HepG2 (cell line): ENCODE measurements around the gene CDKL2. TPM values are rescaled to one million over a fixed set of nuclear protein-coding genes. Genes with fewer than 3 reads are reported as not detected.
A peak's percentile ranks its signal among the peaks of the same experiment; 100 is the strongest.

ENCODE experiments used
- AGO2 ChIP-seq: fragments of 200-400 bp; formaldehyde crosslinking; optimal IDR thresholded peaks from 2 replicates; pipeline ENCODE3; 2017; ENCODE audit warnings: mild to moderate bottlenecking, low read depth, low read length, moderate library complexity
- ARNT2 ChIP-seq: sonication (generic); formaldehyde crosslinking; IDR thresholded peaks from 2 replicates; pipeline ENCODE4 v1.8.0; 2022; ENCODE audit warnings: mild to moderate bottlenecking, low read depth, missing genetic modification reagents, moderate library complexity
- CCDC6 ChIP-seq: sonication (generic); formaldehyde crosslinking; IDR thresholded peaks from 2 replicates; pipeline ENCODE4 v1.8.1; 2022; ENCODE audit warnings: mild to moderate bottlenecking, missing genetic modification reagents, moderate library complexity
- HNRNPLL ChIP-seq: fragments of 200-400 bp; formaldehyde crosslinking; IDR thresholded peaks from 2 replicates; pipeline ENCODE4 v1.6.1; 2017; ENCODE audit warnings: mild to moderate bottlenecking, low read depth, low read length; ENCODE audit not compliant: poor library complexity, severe bottlenecking
- KDM6A ChIP-seq: IDR thresholded peaks from 2 replicates; pipeline ENCODE4 v1.6.1; 2016; ENCODE audit warnings: low read depth
- MZF1 ChIP-seq: sonication (generic); formaldehyde crosslinking; IDR thresholded peaks from 2 replicates; pipeline ENCODE4 v1.8.1; 2023; ENCODE audit warnings: mild to moderate bottlenecking, missing genetic modification reagents, borderline replicate concordance
- NONO ChIP-seq, 2 experiments: fragments of 450-650 bp in 1 of 2; sonication (generic) in 1 of 2; formaldehyde crosslinking in 1 of 2; IDR thresholded peaks in 1 of 2; conservative IDR thresholded peaks in 1 of 2; 2 replicates each; pipeline versions ENCODE4 v1.6.1 to v1.8.0; 2017 to 2022; ENCODE audit warnings: mild to moderate bottlenecking in 1 of 2, missing genetic modification reagents in 1 of 2, moderate library complexity in 1 of 2
- PHF5A ChIP-seq: IDR thresholded peaks from one replicate; pipeline ENCODE4 v1.6.1; 2018; ENCODE audit warnings: low read depth, missing genetic modification reagents; ENCODE audit not compliant: unreplicated experiment
- PRMT3 ChIP-seq: sonication (generic); formaldehyde crosslinking; IDR thresholded peaks from 2 replicates; pipeline ENCODE4 v1.8.1; 2022; ENCODE audit warnings: low read depth, mild to moderate bottlenecking, moderate library complexity, missing genetic modification reagents, borderline replicate concordance
- SALL1 ChIP-seq: sonication (generic); formaldehyde crosslinking; IDR thresholded peaks from 2 replicates; pipeline ENCODE4 v1.8.0; 2022; ENCODE audit warnings: mild to moderate bottlenecking, missing genetic modification reagents
- SRSF1 ChIP-seq: fragments of 200-400 bp; formaldehyde crosslinking; optimal IDR thresholded peaks from 2 replicates; pipeline ENCODE3; 2017; ENCODE audit warnings: mild to moderate bottlenecking, low read depth, low read length, moderate library complexity
- YY1 ChIP-seq: IDR thresholded peaks from 2 replicates; pipeline ENCODE4 v1.6.1; 2011; ENCODE audit warnings: low read length, low read depth, moderate library complexity, mild to moderate bottlenecking; ENCODE audit not compliant: insufficient read depth, insufficient replicate concordance
- ZBTB1 ChIP-seq: sonication (generic); formaldehyde crosslinking; IDR thresholded peaks from 2 replicates; pipeline ENCODE4 v1.4.0; 2020; ENCODE audit warnings: missing genetic modification reagents, borderline replicate concordance
- ZNF10 ChIP-seq: sonication (generic); formaldehyde crosslinking; IDR thresholded peaks from 2 replicates; pipeline ENCODE4 v1.4.0; 2020; ENCODE audit warnings: mild to moderate bottlenecking, low read depth, missing genetic modification reagents, borderline replicate concordance
- ZNF20 ChIP-seq: sonication (generic); formaldehyde crosslinking; IDR thresholded peaks from 2 replicates; pipeline ENCODE4 v1.4.0; 2020; ENCODE audit warnings: mild to moderate bottlenecking, moderate library complexity, missing genetic modification reagents
- ZNF24 ChIP-seq: fragments of 450-650 bp; IDR thresholded peaks from 2 replicates; pipeline ENCODE4 v1.6.1; 2017; ENCODE audit warnings: antibody characterized with exemption, mild to moderate bottlenecking
- ZNF350 ChIP-seq: sonication (generic); formaldehyde crosslinking; IDR thresholded peaks from 2 replicates; pipeline ENCODE4 v1.4.0; 2020; ENCODE audit warnings: mild to moderate bottlenecking, low read depth, missing genetic modification reagents, borderline replicate concordance
- ZNF431 ChIP-seq: sonication (generic); formaldehyde crosslinking; IDR thresholded peaks from 2 replicates; pipeline ENCODE4 v1.9.0; 2022; ENCODE audit warnings: missing genetic modification reagents, low read depth, mild to moderate bottlenecking, borderline replicate concordance
- ZNF446 ChIP-seq: sonication (generic); formaldehyde crosslinking; IDR thresholded peaks from 2 replicates; pipeline ENCODE4 v1.5.0; 2020; ENCODE audit warnings: mild to moderate bottlenecking, missing genetic modification reagents
- ZNF558 ChIP-seq: sonication (generic); formaldehyde crosslinking; IDR thresholded peaks from 2 replicates; pipeline ENCODE4 v1.9.0; 2022; ENCODE audit warnings: mild to moderate bottlenecking, missing genetic modification reagents, borderline replicate concordance
- ZNF564 ChIP-seq: sonication (generic); formaldehyde crosslinking; IDR thresholded peaks from 2 replicates; pipeline ENCODE4 v1.8.1; 2023; ENCODE audit warnings: mild to moderate bottlenecking, missing genetic modification reagents
- ZNF572 ChIP-seq: sonication (generic); formaldehyde crosslinking; IDR thresholded peaks from 2 replicates; pipeline ENCODE4 v1.5.1; 2020; ENCODE audit warnings: mild to moderate bottlenecking, missing genetic modification reagents
- ZNF607 ChIP-seq: sonication (generic); formaldehyde crosslinking; IDR thresholded peaks from 2 replicates; pipeline ENCODE4 v1.5.1; 2020; ENCODE audit warnings: missing genetic modification reagents, mild to moderate bottlenecking, borderline replicate concordance
- ZNF780A ChIP-seq: sonication (generic); formaldehyde crosslinking; IDR thresholded peaks from 2 replicates; pipeline ENCODE4 v1.8.0; 2022; ENCODE audit warnings: mild to moderate bottlenecking, missing genetic modification reagents, moderate library complexity
- ZNF839 ChIP-seq: sonication (generic); formaldehyde crosslinking; IDR thresholded peaks from 2 replicates; pipeline ENCODE4 v1.4.0; 2020; ENCODE audit warnings: missing genetic modification reagents, mild to moderate bottlenecking, borderline replicate concordance
- ZSCAN20 ChIP-seq: sonication (generic); formaldehyde crosslinking; IDR thresholded peaks from 2 replicates; pipeline ENCODE4 v1.4.0; 2020; ENCODE audit warnings: missing genetic modification reagents, mild to moderate bottlenecking, borderline replicate concordance
- polyA plus RNA-seq, 8 experiments: library from polyadenylated mRNA; depleted of rRNA in 3 of 8; stranded (reverse) in 7 of 8; unstranded in 1 of 8; fragments of >200 nt; fragmentation: Illumina TruSeq in 4 of 8; extraction: Trizol in 4 of 8; gene quantifications; 2 replicates each; pipeline versions ENCODE4 v1.2.1 to v1.2.3, GENCODE V29; 2011 to 2016; ENCODE audit warnings: low read depth in 4 of 8, missing spikeins in 1 of 8, mixed read lengths in 1 of 8; ENCODE audit not compliant: insufficient read depth in 1 of 8
- total RNA-seq, 5 experiments: library from RNA; depleted of rRNA; stranded (reverse); fragments of >200 nt; fragmentation: Illumina TruSeq; extraction: Trizol; gene quantifications; 2 replicates each; pipeline ENCODE4 v1.2.3, GENCODE V29; 2016; ENCODE audit warnings: low read depth in 1 of 5
- TF ChIP-seq, protein P1 (sequence below): sonication (generic); formaldehyde crosslinking; IDR thresholded peaks from 2 replicates; pipeline ENCODE4 v1.8.1; 2023; ENCODE audit warnings: mild to moderate bottlenecking, missing genetic modification reagents
- TF ChIP-seq, protein P2 (sequence below): sonication (generic); formaldehyde crosslinking; IDR thresholded peaks from 2 replicates; pipeline ENCODE4 v1.8.0; 2022; ENCODE audit warnings: missing genetic modification reagents, mild to moderate bottlenecking, moderate library complexity, borderline replicate concordance

Gene CDKL2
- total and polyA plus RNA-seq, 2 of the 13 experiments (the other 11 are each of a cell fraction or from before 2014, with no cell fraction given) = not detected

DNA sequence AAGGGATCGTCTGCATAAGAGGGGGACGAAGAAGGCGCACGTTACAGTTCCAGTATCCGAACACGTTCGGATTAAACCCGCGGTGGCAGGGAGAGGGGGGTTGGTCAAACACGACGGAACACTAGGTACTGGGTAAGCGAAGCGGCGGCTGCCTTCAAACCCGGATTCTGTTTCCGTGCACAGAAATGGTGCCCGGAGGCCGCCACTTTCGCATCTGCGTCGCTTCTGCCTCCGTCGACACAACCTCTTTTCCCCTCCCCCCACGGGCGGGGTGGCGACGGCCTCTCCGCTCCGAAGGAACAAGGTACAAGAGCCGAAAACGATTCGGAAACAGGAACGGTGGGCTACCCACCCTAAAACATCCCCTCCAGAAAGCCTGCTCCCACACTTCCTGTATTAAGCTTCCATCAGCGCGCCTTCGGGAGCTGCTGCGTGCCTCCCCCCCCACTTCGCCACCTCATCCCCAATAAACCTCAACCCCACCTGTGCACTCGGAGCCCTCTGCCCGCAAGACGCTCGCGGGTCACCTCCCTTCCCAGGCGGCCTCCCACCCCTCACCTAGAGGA, 42.2 kb upstream of the CDKL2 start (continued):
- TF ChIP-seq NONO (IDR thresholded peaks at IDR 0.05) (no peak), NONO (CRISPR knock-in tag; conservative IDR thresholded peaks at IDR 0.05) (peak; percentile 9; the same call in 1 of the 2 replicates), ZSCAN20 (CRISPR knock-in tag) (no peak), SALL1 (peak; percentile 48; the same call in 1 of the 2 replicates), ZBTB1 (CRISPR knock-in tag) (no peak), ZNF572 (CRISPR knock-in tag) (no peak), ZNF20 (CRISPR knock-in tag) (no peak), ZNF446 (0 out of 2 replicates have a peak, but pooled peaks have one; percentile 31), ZNF607 (CRISPR knock-in tag) (no peak), CCDC6 (CRISPR knock-in tag) (peak; percentile 36; the same call in 1 of the 2 replicates), AGO2 (no peak), ZNF839 (CRISPR knock-in tag) (no peak), ZNF780A (peak; percentile 85; the same call in 1 of the 2 replicates), KDM6A (CRISPR knock-in tag) (no peak), ZNF24 (no peak), ZNF10 (CRISPR knock-in tag) (no peak), ZNF558 (CRISPR knock-in tag) (0 out of 2 replicates have a peak, but pooled peaks have one; percentile 33), PRMT3 (CRISPR knock-in tag) (0 out of 2 replicates have a peak, but pooled peaks have one; percentile 19), ARNT2 (CRISPR knock-in tag) (peak; percentile 2; the same call in 1 of the 2 replicates), ZNF564 (0 out of 2 replicates have a peak, but pooled peaks have one; percentile 0), PHF5A (CRISPR knock-in tag) (no peak), SRSF1 (peak; percentile 28), MZF1 (CRISPR knock-in tag) (peak; percentile 52; the same call in 1 of the 2 replicates), ZNF350 (CRISPR knock-in tag) (no peak), HNRNPLL (peak; percentile 71), ZNF431 (CRISPR knock-in tag) (0 out of 2 replicates have a peak, but pooled peaks have one; percentile 25), YY1 (peak; percentile 13)
- TF ChIP-seq, protein P1, sequence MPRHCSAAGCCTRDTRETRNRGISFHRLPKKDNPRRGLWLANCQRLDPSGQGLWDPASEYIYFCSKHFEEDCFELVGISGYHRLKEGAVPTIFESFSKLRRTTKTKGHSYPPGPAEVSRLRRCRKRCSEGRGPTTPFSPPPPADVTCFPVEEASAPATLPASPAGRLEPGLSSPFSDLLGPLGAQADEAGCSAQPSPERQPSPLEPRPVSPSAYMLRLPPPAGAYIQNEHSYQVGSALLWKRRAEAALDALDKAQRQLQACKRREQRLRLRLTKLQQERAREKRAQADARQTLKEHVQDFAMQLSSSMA (CRISPR knock-in tag) = 0 out of 2 replicates have a peak, but pooled peaks have one; percentile 12
- TF ChIP-seq, protein P2, sequence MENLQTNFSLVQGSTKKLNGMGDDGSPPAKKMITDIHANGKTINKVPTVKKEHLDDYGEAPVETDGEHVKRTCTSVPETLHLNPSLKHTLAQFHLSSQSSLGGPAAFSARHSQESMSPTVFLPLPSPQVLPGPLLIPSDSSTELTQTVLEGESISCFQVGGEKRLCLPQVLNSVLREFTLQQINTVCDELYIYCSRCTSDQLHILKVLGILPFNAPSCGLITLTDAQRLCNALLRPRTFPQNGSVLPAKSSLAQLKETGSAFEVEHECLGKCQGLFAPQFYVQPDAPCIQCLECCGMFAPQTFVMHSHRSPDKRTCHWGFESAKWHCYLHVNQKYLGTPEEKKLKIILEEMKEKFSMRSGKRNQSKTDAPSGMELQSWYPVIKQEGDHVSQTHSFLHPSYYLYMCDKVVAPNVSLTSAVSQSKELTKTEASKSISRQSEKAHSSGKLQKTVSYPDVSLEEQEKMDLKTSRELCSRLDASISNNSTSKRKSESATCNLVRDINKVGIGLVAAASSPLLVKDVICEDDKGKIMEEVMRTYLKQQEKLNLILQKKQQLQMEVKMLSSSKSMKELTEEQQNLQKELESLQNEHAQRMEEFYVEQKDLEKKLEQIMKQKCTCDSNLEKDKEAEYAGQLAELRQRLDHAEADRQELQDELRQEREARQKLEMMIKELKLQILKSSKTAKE (CRISPR knock-in tag) = 0 out of 2 replicates have a peak, but pooled peaks have one; percentile 38
